ENCODE data around the gene MAPK12. TPM values are rescaled to one million over a fixed set of nuclear protein-coding genes. Genes with fewer than 3 reads are reported as not detected.
A peak's percentile ranks its signal among the peaks of the same experiment; 100 is the strongest.

Gene MAPK12
- total and polyA plus RNA-seq, 2 of the 8 experiments (the other 6 are each of a cell fraction or from before 2014, with no cell fraction given) = 17.3 to 20.3 TPM

- Histone ChIP-seq H3K23ac (ENCODE audit: insufficient read length) (no peak overlapping the region), H2AK5ac (ENCODE audit: low read depth, low read length) (peak overlapping the region; percentile 54), H3K79me1 (ENCODE audit: low read depth, low read length) (peaks cover 4% of the 10 kb centered on the region), H3K14ac (ENCODE audit: insufficient read length) (no peak overlapping the region), H2AFZ (ENCODE audit: low read length) (no peak overlapping the region), H3K4me3 (ENCODE audit: extremely low read depth in 1 of 4, insufficient read depth in 2 of 4, low read depth in 3 of 4, low read length in 4 of 4) (peak overlapping the region in 3 of 4 experiments; percentile 65 to 70 (median 68); a peak in 2 of 8 replicates), H2BK20ac (ENCODE audit: low read length) (no peak overlapping the region), H3K4me1 (replicated peaks in 1 of 4; ENCODE audit: control insufficient read depth in 3 of 4, insufficient read depth in 4 of 4, low read length in 3 of 4) (peaks cover 3 to 38% (median 25%) of the 10 kb centered on the region in 4 experiments), H3K36me3 (ENCODE audit: control insufficient read depth in 2 of 4, insufficient read depth in 4 of 4, low read length in 3 of 4) (no peaks in the 10 kb centered on the region), H3K18ac (ENCODE audit: extremely low read depth, low read length) (no peak overlapping the region; the same call in 1 of the 2 replicates), H3K27ac (ENCODE audit: low read depth, low read length) (peak overlapping the region; percentile 28; the same call in 1 of the 2 replicates), H3K56ac (replicated peaks; ENCODE audit: insufficient read length, low read depth, low read length) (no peak overlapping the region), H2BK15ac (ENCODE audit: low read length) (peak overlapping the region; percentile 92; the same call in 1 of the 2 replicates), H2BK12ac (ENCODE audit: low read depth, low read length) (no peak overlapping the region; the same call in 1 of the 2 replicates), H2BK5ac (ENCODE audit: low read depth, low read length) (0 out of 2 replicates have a peak overlapping the region, but pooled peaks have one; percentile 39), H3K9me3 (ENCODE audit: insufficient read depth in 2 of 2, low read depth in 1 of 2, low read length in 1 of 2) (no peaks in the 10 kb centered on the region; a peak in 1 of 4 replicates), H4K91ac (replicated peaks; ENCODE audit: insufficient read length, low read length) (peak overlapping the region; percentile 61), H4K20me1 (replicated peaks in 1 of 2; ENCODE audit: control insufficient read depth in 1 of 2, insufficient read depth in 2 of 2, low read length in 2 of 2) (peaks cover 8 to 24% of the 10 kb centered on the region in 2 experiments), H3K27me3 (replicated peaks in 1 of 4; ENCODE audit: control insufficient read depth in 3 of 4, extremely low read depth in 1 of 4, insufficient read depth in 3 of 4, low read length in 3 of 4) (no peaks in the 10 kb centered on the region; a peak in 2 of 7 replicates), H3K23me2 (ENCODE audit: low read depth, low read length) (peaks cover 4% of the 10 kb centered on the region; the same call in 1 of the 2 replicates), H4K5ac (ENCODE audit: insufficient read length, low read depth, low read length) (no peak overlapping the region), H3K4me2 (ENCODE audit: insufficient read depth in 1 of 2, low read depth in 2 of 2, low read length in 2 of 2) (peak overlapping the region; percentile 53 to 80; a peak in 3 of 4 replicates), H2BK120ac (replicated peaks; ENCODE audit: low read depth, low read length) (peak overlapping the region; percentile 43), H3K79me2 (ENCODE audit: control insufficient read depth in 1 of 2, insufficient read depth in 2 of 2, low read length in 2 of 2) (peaks cover 0 to 8% of the 10 kb centered on the region in 2 experiments; a peak in 2 of 4 replicates), H3K4ac (replicated peaks; ENCODE audit: insufficient read length, low read depth, low read length) (no peak overlapping the region), H4K8ac (ENCODE audit: extremely low read depth, insufficient read depth, low read length) (peak overlapping the region; percentile 53), H3K9ac (replicated peaks in 1 of 4; ENCODE audit: extremely low read depth in 1 of 4, low read depth in 3 of 4, low read length in 3 of 4) (no peak overlapping the region)
- ChIA-PET CTCF (ENCODE audit: partially characterized antibody) (interaction anchor here (1.0 to 3.2 kb wide), 7 partner anchors 8 to 53 kb away, joined by 3 to 16 read pairs (median 7); no protein-coding TSS in a partner anchor), POLR2A (ENCODE audit: partially characterized antibody) (interaction anchor here (0.7 to 2.4 kb wide), 2 partner anchors 11 to 16 kb away, joined by 3 to 15 read pairs; no protein-coding TSS in a partner anchor)
- 88% methylated on average over 14 of the region's 14 CpGs; no CpG with 5 or more reads in 1 of the 2 experiments for WGBS, 2 experiments (ENCODE audit: extremely low coverage in 1 of 2, insufficient coverage in 1 of 2, insufficient read length in 1 of 2, insufficient replicate concordance in 2 of 2, low coverage in 1 of 2, low lambda C conversion rate in 2 of 2, missing lambda C conversion rate in 1 of 2)
- FAIRE-seq = no peak
- TF ChIP-seq MAX (IDR thresholded peaks at IDR 0.05) = no peak
- TF ChIP-seq KDM1A (IDR thresholded peaks at IDR 0.05; ENCODE audit: borderline replicate concordance, low read length) = peak; percentile 40; the same call in 1 of the 2 replicates
- no peak for DNase-seq (ENCODE audit: low read depth in 1 of 2, low spot score in 2 of 2)
These were observed 44.0 kb upstream of the MAPK12 start for GRCh38 chr22:50305393-50305922.

All from H1 (cell line).